ENCODE measurements around the gene SIPA1L3. TPM values are rescaled to one million over a fixed set of nuclear protein-coding genes. Genes with fewer than 3 reads are reported as not detected.

The SIPA1L3 gene
- total and polyA plus RNA-seq, 2 experiments from 2014 or later: 15.7 to 54.1 TPM

GRCh38 chr19:38039966-38040365 is 133.0 kb downstream of the SIPA1L3 start:
- H3K27me3 ChIP-seq (ENCODE audit: insufficient read depth): no peaks in the 10 kb centered on the region
- DNase-seq (ENCODE audit: low spot score) (no peak), ATAC-seq (no peak)
- H2AFZ ChIP-seq: no peak overlapping the region
- no peak overlapping the region for H3K4me2 ChIP-seq
- peaks cover 8% of the 10 kb centered on the region; the same call in 2 of the 3 replicates for H3K9me3 Mint-ChIP-seq
- no peak overlapping the region for H3K4me3 Mint-ChIP-seq
- H3F3A ChIP-seq (replicated peaks; ENCODE audit: low read depth): no peaks in the 10 kb centered on the region
- H3K79me2 ChIP-seq (replicated peaks; ENCODE audit: insufficient read depth): peaks cover 19% of the 10 kb centered on the region
- no peak overlapping the region for H3K27ac Mint-ChIP-seq
- H3K27me3 Mint-ChIP-seq (ENCODE audit: insufficient read depth, low read depth, poor library complexity): peaks cover 11% of the 10 kb centered on the region
- peaks cover 14% of the 10 kb centered on the region for H3K4me1 ChIP-seq (ENCODE audit: insufficient read depth)
- H3K36me3 ChIP-seq (ENCODE audit: insufficient read depth): no peaks in the 10 kb centered on the region
- no peak overlapping the region for H3K27ac ChIP-seq (ENCODE audit: low read depth)
- no peak for TF ChIP-seq EZH2 (IDR thresholded peaks at IDR 0.05; ENCODE audit: low read depth, unreplicated experiment)
- no peak for TF ChIP-seq STAT1 (IDR thresholded peaks at IDR 0.05; ENCODE audit: unreplicated experiment)
- TF ChIP-seq ZNF462 (CRISPR knock-in tag; IDR thresholded peaks at IDR 0.05): no peak
- TF ChIP-seq EZH2phosphoT487 (IDR thresholded peaks at IDR 0.05; ENCODE audit: unreplicated experiment): no peak
- TF ChIP-seq ETS1 (IDR thresholded peaks at IDR 0.05): no peak
- no peak for TF ChIP-seq CREB1 (CRISPR knock-in tag; IDR thresholded peaks at IDR 0.05; ENCODE audit: low read depth)
- TF ChIP-seq NANOG (IDR thresholded peaks at IDR 0.05; ENCODE audit: borderline replicate concordance): no peak
- no peak for TF ChIP-seq ZNF331 (CRISPR knock-in tag; IDR thresholded peaks at IDR 0.05; ENCODE audit: low read depth)
- no peak for TF ChIP-seq ZNF114 (CRISPR knock-in tag; IDR thresholded peaks at IDR 0.05)
- TF ChIP-seq JUNB (IDR thresholded peaks at IDR 0.05; ENCODE audit: unreplicated experiment): no peak
- TF ChIP-seq POLR2AphosphoS5 (IDR thresholded peaks at IDR 0.05; ENCODE audit: low read depth): no peak
- no peak for TF ChIP-seq REST (IDR thresholded peaks at IDR 0.05; ENCODE audit: unreplicated experiment)
- no peak for TF ChIP-seq CTCF (conservative IDR thresholded peaks at IDR 0.05; ENCODE audit: low read depth in 2 of 2)
- H3K36me3 Mint-ChIP-seq (ENCODE audit: low read depth): peaks cover 4% of the 10 kb centered on the region; the same call in 2 of the 3 replicates
- no peak overlapping the region for H3K4me3 ChIP-seq
- H3K9me2 ChIP-seq (ENCODE audit: insufficient read depth): no peaks in the 10 kb centered on the region
- H4K20me1 ChIP-seq (replicated peaks; ENCODE audit: insufficient read depth): peaks cover 18% of the 10 kb centered on the region
- H3K4me1 Mint-ChIP-seq: peaks cover 50% of the 10 kb centered on the region

All from GM23338 (cell line).